Uterus (tissue), 2 donors: Measurements from ENCODE around the gene TTC9.

Experiments
- POLR2A ChIP-seq, 2 donors: fragments of 450-650 bp; IDR thresholded peaks; one replicate each; pipeline ENCODE4 v1.6.1; 2016; ENCODE audit warnings: antibody characterized with exemption in 2 of 2, mild to moderate bottlenecking in 1 of 2, moderate library complexity in 1 of 2
- TF ChIP-seq, protein P1 (sequence below), 4 experiments: fragments of 200-600 bp in 2 of 4; fragments of 450-650 bp in 2 of 4; sonication (generic) in 2 of 4; IDR thresholded peaks; one replicate each; pipeline ENCODE4 v1.5.1; 2016 to 2019; ENCODE audit warnings: antibody characterized with exemption in 4 of 4, mild to moderate bottlenecking in 2 of 4, moderate library complexity in 1 of 4

- TF ChIP-seq, protein P1, sequence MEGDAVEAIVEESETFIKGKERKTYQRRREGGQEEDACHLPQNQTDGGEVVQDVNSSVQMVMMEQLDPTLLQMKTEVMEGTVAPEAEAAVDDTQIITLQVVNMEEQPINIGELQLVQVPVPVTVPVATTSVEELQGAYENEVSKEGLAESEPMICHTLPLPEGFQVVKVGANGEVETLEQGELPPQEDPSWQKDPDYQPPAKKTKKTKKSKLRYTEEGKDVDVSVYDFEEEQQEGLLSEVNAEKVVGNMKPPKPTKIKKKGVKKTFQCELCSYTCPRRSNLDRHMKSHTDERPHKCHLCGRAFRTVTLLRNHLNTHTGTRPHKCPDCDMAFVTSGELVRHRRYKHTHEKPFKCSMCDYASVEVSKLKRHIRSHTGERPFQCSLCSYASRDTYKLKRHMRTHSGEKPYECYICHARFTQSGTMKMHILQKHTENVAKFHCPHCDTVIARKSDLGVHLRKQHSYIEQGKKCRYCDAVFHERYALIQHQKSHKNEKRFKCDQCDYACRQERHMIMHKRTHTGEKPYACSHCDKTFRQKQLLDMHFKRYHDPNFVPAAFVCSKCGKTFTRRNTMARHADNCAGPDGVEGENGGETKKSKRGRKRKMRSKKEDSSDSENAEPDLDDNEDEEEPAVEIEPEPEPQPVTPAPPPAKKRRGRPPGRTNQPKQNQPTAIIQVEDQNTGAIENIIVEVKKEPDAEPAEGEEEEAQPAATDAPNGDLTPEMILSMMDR (IDR thresholded peaks at IDR 0.05), result no peak
- no peak for TF ChIP-seq POLR2A (IDR thresholded peaks at IDR 0.05)
Measured at GRCh38 chr14:70595443-70596185, 46.1 kb upstream of the TTC9 start.
